ENCODE results near the gene MACO1.

The MACO1 gene

DNA sequence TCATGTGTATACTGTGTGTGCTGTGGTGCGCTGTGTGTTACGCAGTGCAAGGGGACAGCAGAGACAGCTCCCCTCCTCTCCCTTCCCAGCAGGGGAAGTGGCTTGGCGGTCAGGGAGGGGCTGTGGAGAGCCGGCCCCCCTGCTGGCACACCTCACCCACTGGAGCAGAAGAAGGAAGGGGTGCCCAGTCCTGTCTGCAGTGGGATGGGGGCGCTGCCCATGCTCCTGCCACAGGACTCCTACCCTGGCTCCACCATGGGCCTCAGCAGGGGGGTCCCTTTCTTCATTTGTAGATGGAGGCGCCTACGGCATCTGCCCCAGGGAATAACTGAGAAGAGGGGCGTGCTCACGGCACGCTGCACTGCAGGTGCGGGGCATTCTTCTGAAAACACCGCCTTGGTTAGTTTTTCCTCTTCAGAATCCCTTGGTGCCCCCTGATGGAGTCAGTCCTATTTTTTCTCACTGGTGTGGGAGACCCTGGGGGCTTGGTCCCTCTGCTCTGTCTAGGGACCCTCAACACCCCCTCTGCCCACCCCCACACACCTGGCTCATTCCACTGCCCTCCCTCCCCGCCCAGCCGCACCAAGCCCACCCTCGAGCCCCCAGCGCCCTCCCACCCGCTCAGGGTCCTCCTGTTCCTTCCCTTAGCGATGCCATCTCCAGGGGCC is 99.0 kb downstream of the MACO1 start:
- DNase-seq (ENCODE audit: extremely low spot score), result no peak
- POLR2A ChIA-PET, result no interaction called here
- CTCF ChIA-PET, result interaction anchor here (1.2 kb wide), 1 partner anchor 10 kb away, joined by 5 read pairs; no protein-coding TSS in a partner anchor
- TF ChIP-seq, protein P1, sequence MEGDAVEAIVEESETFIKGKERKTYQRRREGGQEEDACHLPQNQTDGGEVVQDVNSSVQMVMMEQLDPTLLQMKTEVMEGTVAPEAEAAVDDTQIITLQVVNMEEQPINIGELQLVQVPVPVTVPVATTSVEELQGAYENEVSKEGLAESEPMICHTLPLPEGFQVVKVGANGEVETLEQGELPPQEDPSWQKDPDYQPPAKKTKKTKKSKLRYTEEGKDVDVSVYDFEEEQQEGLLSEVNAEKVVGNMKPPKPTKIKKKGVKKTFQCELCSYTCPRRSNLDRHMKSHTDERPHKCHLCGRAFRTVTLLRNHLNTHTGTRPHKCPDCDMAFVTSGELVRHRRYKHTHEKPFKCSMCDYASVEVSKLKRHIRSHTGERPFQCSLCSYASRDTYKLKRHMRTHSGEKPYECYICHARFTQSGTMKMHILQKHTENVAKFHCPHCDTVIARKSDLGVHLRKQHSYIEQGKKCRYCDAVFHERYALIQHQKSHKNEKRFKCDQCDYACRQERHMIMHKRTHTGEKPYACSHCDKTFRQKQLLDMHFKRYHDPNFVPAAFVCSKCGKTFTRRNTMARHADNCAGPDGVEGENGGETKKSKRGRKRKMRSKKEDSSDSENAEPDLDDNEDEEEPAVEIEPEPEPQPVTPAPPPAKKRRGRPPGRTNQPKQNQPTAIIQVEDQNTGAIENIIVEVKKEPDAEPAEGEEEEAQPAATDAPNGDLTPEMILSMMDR (IDR thresholded peaks at IDR 0.05; ENCODE audit: control extremely low read depth, extremely low read depth, low read depth, missing control alignments), result no peak

DNA sequence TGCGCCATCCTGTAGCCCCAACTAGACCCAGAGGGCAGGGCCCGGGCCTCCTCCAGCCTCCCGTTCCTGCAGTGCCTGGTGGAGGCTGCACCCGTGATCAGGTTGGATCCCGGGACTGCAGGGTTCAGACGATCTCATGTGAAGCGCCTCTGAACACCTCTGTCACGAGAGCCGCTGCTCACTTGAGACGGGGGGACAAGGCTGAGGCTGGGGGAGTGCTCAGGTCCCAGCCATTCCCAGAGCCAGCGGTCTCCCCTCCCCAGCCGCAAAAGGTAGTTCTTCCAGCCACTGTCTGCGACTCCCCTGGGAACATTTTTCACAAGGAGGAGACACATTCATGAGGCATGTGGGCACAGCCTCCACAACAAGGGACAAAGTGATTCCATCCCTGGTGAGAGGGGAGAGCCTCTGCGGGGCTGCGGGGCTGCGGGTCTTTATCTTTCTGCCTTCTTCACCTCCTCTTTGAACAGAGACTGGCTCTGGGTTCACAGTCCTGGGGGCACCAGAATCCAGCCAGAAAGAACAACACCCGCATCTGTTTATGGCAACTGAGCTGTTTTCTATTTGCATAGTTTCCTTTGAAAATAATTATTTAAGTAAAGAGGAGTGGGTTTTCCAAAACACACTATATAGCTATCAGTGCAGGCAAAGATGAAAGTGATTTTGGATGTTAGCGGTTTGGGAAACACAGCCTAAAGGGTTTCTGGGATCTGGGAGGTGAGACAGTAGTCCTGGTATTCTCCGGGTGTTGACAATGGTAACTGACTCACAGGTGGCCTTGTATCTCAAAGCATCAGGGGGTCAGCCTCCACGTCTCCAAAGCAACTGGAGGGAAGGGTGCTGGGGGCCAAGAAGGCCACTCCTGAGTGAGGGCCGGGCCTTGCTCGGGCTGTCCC is 99.7 kb downstream of the MACO1 start:
- TF ChIP-seq, protein P1 (IDR thresholded peaks at IDR 0.05; ENCODE audit: control extremely low read depth, extremely low read depth, low read depth, missing control alignments), result no peak
- no peak for DNase-seq (ENCODE audit: extremely low spot score)
- CTCF ChIA-PET, result no interaction called here
- POLR2A ChIA-PET, result interaction anchor here (0.5 kb wide), 1 partner anchor 254 kb away, joined by 3 read pairs; no protein-coding TSS in a partner anchor

DNA sequence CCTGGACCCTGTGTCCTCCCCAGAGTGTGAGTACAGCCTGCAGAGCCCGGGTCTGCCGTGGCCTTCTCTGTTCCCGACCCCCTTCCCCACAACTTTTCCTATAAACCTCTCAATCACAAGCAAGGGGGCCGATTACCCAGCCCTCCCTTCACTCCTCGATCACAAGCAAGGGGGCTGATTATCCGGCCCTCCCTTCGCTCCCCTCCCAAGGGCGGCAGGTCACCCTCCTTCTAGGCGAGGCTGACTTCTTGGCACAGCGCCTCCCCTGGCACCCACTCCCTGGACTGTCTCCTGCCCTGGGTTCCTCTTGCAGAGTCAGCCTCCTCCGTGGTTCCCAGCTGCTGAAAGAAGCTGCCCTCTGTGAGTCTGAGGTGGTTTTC is 100.4 kb downstream of the MACO1 start:
- CTCF ChIA-PET, result no interaction called here
- no peak for DNase-seq (ENCODE audit: extremely low spot score)
- TF ChIP-seq, protein P1 (IDR thresholded peaks at IDR 0.05; ENCODE audit: control extremely low read depth, extremely low read depth, low read depth, missing control alignments), result no peak
- POLR2A ChIA-PET, result no interaction called here

DNA sequence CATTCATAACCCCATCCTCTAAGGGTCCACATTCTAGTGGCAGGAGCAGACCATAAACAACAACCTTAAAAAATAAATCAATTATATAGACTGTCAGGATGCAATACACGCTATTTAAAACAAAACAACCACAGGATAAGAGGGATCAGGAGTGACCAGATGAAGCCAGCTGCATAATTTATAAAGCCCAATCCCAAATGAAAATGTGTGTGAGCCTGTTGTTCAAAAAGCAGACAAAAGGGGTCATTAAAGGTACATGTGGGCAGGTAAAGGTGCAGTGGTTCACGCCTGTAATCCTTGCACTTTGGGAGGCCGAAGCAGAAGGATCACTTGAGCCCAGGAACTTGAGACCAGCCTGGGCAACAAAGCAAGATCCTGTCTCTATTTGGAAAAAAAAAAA is 102.3 kb downstream of the MACO1 start:
- ChIA-PET POLR2A (no interaction called here), CTCF (interaction anchor here (1.6 kb wide), 1 partner anchor 14 kb away, joined by 3 read pairs; no protein-coding TSS in a partner anchor)
- TF ChIP-seq, protein P1 (IDR thresholded peaks at IDR 0.05; ENCODE audit: control extremely low read depth, extremely low read depth, low read depth, missing control alignments), result no peak
- DNase-seq (ENCODE audit: extremely low spot score), result no peak

DNA sequence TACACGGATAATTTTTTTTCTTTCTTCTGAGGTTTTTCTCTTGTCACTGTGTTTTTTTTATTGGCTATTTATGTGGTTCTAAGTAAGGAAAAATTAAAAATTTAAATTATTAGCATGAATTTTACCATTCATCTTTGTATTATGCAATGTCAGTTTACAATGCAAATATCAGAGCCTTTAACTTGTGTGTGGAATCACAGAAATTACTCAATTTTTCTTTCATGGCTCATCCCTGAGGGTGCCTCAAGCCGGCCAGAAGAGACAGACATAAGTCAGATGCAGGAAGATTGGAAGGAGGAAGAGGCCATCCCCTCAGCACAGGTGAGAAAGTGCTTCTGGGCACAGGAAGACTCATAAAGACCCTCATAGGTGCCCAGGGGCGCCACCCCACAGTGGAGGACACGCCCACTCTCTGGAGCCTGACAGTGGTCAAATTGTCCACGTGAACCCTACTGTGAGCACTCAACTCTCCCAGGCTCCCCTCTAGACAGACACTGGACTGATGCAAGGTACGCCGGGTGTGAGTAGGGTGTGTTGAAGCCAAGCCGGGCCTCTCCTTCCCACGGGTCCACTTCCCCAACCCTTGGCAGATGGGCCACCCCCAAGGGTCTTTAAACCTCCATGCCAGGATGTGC is 103.2 kb downstream of the MACO1 start:
- POLR2A ChIA-PET, result no interaction called here
- no peak for DNase-seq (ENCODE audit: extremely low spot score)
- TF ChIP-seq, protein P1 (IDR thresholded peaks at IDR 0.05; ENCODE audit: control extremely low read depth, extremely low read depth, low read depth, missing control alignments), result no peak
- CTCF ChIA-PET, result no interaction called here

DNA sequence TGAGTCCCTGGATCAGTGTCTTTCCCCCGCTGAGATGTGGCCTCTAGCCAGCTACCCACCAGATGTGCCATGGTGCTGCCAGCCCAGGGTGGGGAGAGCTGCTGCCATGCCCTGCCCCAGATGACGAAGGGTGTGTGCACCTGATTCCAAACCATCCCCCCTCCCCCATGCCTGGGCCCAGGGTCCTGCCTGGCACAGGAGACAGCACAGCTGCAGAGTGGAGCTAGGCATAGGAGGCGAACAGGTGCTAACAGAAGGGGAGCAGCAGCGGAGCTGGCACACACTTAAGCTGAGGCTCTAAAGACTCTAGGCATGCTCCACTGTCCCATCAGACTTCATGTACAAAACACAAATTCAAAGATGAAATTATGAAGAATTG is 103.7 kb downstream of the MACO1 start:
- ChIA-PET CTCF (no interaction called here), POLR2A (no interaction called here)
- TF ChIP-seq, protein P1 (IDR thresholded peaks at IDR 0.05; ENCODE audit: control extremely low read depth, extremely low read depth, low read depth, missing control alignments), result no peak
- DNase-seq (ENCODE audit: extremely low spot score), result no peak
